Anterior cingulate cortex (tissue), 58 donors: ENCODE data around the gene IFNAR1.
A peak's percentile ranks its signal among the peaks of the same experiment; 100 is the strongest.

Source experiments
- DNase-seq, 58 donors: peaks; one replicate each; lab custom pipeline; 2025; lab: John Stamatoyannopoulos, UW

The IFNAR1 gene

GRCh38 chr21:33324291-33325221 is at the start of gene IFNAR1:
Gene IFNAR1, plus strand, starts transcription at chr21:33324970. Its CDS starts 86 bp downstream, at chr21:33325056.
- DNase-seq: peak; percentile 57 to 99 (median 96)

DNA sequence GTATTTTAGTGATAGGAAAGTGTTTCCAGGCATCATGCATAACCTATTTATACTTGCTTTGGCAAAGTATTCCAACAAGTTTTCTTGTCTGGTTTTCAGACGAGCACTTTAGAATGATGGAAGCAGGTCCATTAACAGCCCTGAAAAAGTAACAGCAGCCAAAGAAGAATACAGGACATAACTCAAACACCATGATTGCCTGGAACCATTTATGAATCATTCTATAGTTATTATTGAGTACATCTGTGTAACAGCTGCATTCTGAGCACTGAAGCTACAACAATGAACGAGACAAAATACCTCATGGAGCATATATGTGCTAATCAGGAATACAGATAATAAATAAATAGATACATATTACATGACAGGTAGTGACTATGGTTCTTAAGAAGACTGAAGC is 46.0 kb upstream of the IFNAR1 start:
- DNase-seq: no peak

DNA sequence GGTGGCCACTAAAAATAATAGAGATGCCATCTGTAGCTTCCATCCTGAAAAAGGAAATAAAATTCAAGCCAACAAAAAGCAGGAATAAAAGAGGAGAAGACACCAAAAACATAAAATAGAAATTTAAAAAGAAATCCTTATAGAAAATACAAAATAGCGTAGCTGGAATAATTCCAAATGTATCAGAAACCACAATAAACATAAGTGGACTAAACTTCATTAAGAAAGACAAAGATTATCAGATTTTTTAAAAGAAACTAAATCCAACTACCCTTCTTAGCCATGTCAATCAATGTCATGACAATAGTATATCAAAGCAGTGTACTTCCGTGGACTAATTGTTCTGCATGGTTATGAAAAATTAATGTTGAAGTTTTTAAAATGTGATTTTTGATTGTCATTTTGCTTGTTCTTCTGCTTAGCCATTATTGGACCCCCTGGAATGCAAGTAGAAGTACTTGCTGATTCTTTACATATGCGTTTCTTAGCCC is 45.4 kb upstream of the IFNAR1 start:
- DNase-seq: no peak

GRCh38 chr21:33281096-33281652 is 43.6 kb upstream of the IFNAR1 start:
- no peak for DNase-seq

DNA sequence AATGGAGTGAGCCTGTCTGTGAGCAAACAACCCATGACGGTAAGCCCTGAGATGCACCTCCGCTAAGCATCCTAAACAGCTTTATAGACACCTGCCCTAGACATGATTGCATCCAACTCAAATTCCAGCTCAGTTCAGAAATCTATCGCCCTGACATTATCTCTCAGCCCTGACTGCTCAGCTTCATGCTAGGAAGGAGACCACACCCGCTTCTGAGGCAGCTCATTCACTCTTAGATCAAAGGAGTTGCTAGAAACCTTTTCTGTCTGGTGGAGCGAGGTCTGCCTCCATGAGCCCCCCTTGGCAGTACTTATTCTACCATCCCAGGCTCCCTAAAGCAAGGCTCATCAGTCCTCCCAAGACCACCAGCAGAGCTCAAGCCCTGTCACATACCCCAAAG is 41.6 kb upstream of the IFNAR1 start:
- no peak for DNase-seq

DNA sequence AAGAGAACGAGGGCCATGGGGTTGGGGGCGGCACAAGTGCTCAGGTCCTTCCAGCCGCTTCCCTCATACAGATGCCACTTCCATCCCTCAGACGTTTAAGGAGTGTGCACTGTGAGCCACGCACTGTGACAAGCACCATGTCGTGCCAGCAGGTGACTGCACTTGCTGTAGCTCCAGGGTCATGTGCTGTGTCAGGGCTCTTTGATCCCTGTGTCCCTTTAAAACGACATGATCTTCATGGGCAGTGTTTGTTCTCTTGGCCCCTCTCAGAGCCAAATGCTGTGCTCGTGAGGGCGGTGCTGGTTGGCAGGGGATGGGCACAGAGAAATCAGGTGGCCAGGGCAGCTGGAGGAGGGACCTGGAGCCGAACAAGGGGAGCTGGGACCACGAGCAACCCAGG is 38.7 kb upstream of the IFNAR1 start:
- DNase-seq: no peak

- DNase-seq: no peak
These were observed 37.9 kb upstream of the IFNAR1 start for GRCh38 chr21:33286600-33287456.

- no peak for DNase-seq
These were observed 35.5 kb upstream of the IFNAR1 start for GRCh38 chr21:33289199-33289819.

GRCh38 chr21:33290441-33290840 is 34.3 kb upstream of the IFNAR1 start:
- no peak for DNase-seq

DNA sequence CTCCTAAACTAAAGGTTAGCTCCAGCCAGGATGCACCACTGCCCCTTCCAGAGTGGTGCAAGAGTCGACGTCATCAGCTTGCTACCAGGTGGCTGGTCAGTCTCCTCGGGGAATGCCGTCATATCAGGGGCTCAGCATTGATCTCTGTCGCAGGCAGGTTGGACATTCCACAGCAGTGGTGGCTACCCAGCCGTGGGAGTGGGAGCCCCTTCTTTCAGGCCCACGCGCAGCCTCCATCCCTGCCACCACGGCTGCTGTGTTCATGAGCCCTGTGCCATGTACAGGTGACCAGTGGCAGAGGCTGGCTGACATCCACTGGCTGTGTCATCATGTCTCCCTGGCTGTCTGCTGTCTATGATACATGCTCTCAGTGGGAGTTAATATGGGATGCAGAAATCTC is 33.1 kb upstream of the IFNAR1 start:
- no peak for DNase-seq

DNA sequence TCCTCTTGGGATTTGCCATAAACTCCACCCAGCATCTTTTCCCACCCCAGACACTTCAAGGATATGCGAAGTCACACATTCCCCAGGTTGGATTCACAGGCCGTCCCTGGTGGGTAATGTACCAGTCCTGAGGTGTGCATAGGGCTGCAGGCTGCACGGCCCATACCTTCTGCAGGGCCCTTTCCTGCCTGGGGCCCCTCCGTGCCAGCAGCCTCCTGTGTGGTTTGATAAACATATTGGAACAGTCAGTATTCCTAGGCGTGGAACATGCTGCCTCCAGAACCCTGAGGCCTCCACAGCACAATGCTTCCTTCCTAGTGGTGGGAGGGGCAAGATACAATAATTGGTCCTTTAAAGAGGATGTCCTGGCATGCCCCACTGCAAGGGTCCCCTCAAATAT is 32.0 kb upstream of the IFNAR1 start:
- no peak for DNase-seq

GRCh38 chr21:33293136-33293535 is 31.6 kb upstream of the IFNAR1 start:
- peak in 10 of 58 donors; percentile 8 to 34 (median 11) for DNase-seq

DNA sequence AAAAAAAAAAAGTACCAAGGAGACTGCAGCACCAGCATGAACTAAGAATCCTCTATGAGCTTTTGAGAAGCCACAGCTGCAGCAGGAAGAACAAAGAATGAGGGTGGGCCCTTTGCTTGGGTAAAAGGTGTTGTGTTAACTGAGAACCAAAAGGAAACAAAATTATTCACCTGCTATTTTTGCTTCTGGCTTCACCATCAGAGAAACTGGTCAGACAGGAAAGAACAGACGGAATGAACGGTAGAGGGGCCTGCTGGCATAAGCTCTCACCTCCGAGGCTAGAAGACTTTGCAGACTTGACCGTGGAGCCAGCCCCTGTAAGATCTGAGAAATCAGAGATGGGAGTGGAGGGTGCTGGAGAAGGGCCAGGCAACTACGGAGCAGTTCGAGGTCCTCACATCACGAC is 31.0 kb upstream of the IFNAR1 start:
- DNase-seq: no peak

- DNase-seq: no peak
These were observed 28.6 kb upstream of the IFNAR1 start for GRCh38 chr21:33296156-33296555.

DNA sequence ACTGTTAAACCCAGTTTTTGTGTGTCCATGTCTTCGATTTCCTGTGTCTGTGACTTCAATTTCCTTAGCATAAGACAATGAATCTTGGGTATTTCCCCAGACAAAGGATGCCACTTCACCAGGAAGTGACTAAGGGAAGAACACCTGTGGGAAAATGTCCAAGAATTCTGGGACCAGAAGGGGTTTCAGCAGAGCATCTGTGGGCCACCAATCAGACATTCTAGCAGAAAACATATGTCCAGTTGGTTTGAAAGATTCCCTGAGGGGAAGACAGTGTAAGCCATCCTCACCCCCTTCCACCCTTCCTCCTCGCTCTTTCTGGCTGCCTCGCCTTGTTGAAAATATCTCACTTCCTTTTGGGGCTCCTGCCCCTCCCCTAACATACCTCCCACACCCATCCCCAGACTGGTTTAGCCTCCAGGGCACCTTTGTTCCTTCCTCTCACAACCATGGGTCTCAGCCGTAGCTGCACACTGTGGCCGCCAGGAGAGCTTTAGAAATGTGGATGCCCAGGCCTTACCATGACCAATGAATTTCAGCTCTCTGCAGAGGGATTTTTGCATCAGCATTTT is 25.5 kb upstream of the IFNAR1 start:
- no peak for DNase-seq

DNA sequence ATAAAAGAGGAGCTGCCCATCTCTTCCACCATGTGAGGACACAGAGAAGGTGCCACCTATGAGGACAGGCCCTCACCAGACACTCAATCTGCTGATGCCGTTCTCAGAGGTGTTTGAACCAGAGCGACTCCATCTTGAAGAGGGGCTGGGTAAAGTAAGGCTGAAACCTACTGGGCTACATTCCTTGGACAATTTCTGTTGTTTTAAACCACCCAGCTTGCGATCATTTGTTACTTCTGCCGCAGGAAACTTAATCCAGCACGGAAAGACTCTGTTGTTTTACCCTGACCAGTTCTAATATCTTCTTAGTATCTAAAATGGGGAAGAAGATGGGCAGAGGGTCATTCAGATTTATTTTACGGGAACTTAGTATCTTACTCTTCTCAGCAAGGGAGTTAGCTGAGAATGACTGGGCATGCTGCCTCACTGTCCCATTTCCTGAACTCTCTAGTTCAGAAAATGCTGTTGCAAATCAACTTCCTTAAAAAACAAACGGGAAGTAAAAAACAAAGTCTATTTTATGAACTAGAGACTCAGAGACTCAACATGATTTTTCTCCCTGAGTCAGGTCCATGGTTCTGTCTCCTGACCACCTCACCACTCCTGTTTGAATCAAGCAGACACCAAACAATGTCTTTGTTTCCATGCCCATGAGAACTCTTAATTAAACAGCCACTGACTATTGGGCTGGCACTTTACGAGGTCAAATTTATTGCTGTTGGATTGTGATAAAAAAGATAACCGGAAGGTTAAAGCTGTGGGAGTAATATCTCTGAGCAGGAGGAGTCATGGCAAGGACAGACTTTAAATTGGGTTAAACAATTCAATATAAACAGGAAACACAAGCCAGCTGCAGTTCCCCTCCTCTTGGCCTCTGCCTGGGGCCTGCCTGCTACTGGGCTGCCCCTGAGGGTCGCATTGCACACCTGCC is 23.8 kb upstream of the IFNAR1 start:
- peak in 3 of 58 donors; percentile 7 to 52 (median 20) for DNase-seq

DNA sequence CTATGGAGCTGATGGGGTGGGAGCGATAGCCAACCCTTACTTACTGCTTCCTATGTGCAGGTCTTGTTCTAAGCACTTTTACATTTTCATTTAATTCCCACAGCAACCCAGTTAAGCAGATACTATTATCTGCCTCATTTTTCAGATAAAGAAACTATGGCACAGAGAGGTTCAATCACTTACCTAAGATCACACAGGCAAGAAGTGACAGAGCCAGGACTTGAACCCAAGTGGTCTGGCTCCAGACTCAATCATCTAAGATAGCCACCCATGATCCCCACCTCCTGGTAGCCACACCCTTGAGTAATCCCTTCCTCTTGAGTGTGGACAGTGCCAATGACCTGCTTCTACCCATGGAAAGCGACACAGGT is 23.2 kb upstream of the IFNAR1 start:
- DNase-seq: no peak

DNA sequence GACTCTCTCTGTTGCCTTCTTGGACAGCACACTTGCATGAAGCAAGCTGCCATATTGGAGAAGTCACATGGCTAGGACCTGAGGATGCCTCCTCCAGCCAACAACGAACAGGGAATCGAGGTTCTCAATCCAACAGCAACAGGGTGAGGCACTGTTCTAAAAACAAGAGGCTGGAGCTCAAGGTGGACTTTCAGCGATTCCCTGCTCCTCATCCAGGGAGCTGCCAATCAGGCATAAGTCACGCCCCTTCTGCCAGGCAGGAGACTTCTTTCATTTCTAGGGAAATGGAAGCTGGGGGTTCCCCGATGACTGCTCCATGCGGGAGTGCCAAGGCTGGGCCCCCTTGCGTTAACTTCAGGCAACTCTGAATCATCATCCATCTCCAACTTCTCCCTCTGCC is 22.7 kb upstream of the IFNAR1 start:
- DNase-seq: no peak

- DNase-seq: no peak
These were observed 22.0 kb upstream of the IFNAR1 start for GRCh38 chr21:33302796-33303195.
